Measurements from ENCODE around the gene DPY19L1.
"Not testable (repeated sequence)": the region's sequence is repeated elsewhere in the genome, so short reads cannot be mapped to it uniquely, and the experiment has no call there.

The DPY19L1 gene

GRCh38 chr7:34912236-34912635 lies 125.0 kb downstream of the DPY19L1 start:
- no peak for DNase-seq
- Histone ChIP-seq H3K27ac (ENCODE audit: insufficient read depth, low read length, poor library complexity, severe bottlenecking) (no peak overlapping the region), H3K9me3 (ENCODE audit: control insufficient read depth, low read length) (no peaks in the 10 kb centered on the region), H3K4me3 (ENCODE audit: insufficient read depth, low read depth, low read length, poor library complexity, severe bottlenecking) (no peak overlapping the region), H3K36me3 (ENCODE audit: control insufficient read depth, insufficient read depth, low read length) (no peaks in the 10 kb centered on the region), H3K4me1 (ENCODE audit: control insufficient read depth, insufficient read depth, low read length, poor library complexity, severe bottlenecking) (no peaks in the 10 kb centered on the region), H3K27me3 (replicated peaks; ENCODE audit: control insufficient read depth, insufficient read depth, low read length, poor library complexity, severe bottlenecking) (no peaks in the 10 kb centered on the region)

GRCh38 chr7:34906266-34906850 lies 130.9 kb downstream of the DPY19L1 start:
- H3K4me3 ChIP-seq (ENCODE audit: insufficient read depth, low read depth, low read length, poor library complexity, severe bottlenecking); H3K27ac ChIP-seq (ENCODE audit: insufficient read depth, low read length, poor library complexity, severe bottlenecking); H3K4me1 ChIP-seq (ENCODE audit: control insufficient read depth, insufficient read depth, low read length, poor library complexity, severe bottlenecking); H3K27me3 ChIP-seq (replicated peaks; ENCODE audit: control insufficient read depth, insufficient read depth, low read length, poor library complexity, severe bottlenecking); H3K9me3 ChIP-seq (ENCODE audit: control insufficient read depth, low read length); DNase-seq; H3K36me3 ChIP-seq (ENCODE audit: control insufficient read depth, insufficient read depth, low read length): not testable (repeated sequence)

- no peak for DNase-seq
These were observed 132.3 kb downstream of the DPY19L1 start for GRCh38 chr7:34904987-34905386.

GRCh38 chr7:34903921-34904320 lies 133.4 kb downstream of the DPY19L1 start:
- not testable (repeated sequence) for H3K27ac ChIP-seq (ENCODE audit: insufficient read depth, low read length, poor library complexity, severe bottlenecking); H3K4me3 ChIP-seq (ENCODE audit: insufficient read depth, low read depth, low read length, poor library complexity, severe bottlenecking); H3K4me1 ChIP-seq (ENCODE audit: control insufficient read depth, insufficient read depth, low read length, poor library complexity, severe bottlenecking); DNase-seq; H3K27me3 ChIP-seq (replicated peaks; ENCODE audit: control insufficient read depth, insufficient read depth, low read length, poor library complexity, severe bottlenecking); H3K9me3 ChIP-seq (ENCODE audit: control insufficient read depth, low read length); H3K36me3 ChIP-seq (ENCODE audit: control insufficient read depth, insufficient read depth, low read length)

More at GRCh38 chr7:34904987-34905386, 132.3 kb downstream of the DPY19L1 start:
- H3K4me3 ChIP-seq (ENCODE audit: insufficient read depth, low read depth, low read length, poor library complexity, severe bottlenecking) = no peak overlapping the region
- H3K27me3 ChIP-seq (replicated peaks; ENCODE audit: control insufficient read depth, insufficient read depth, low read length, poor library complexity, severe bottlenecking) = no peaks in the 10 kb centered on the region
- no peaks in the 10 kb centered on the region for H3K36me3 ChIP-seq (ENCODE audit: control insufficient read depth, insufficient read depth, low read length)
- no peak overlapping the region for H3K27ac ChIP-seq (ENCODE audit: insufficient read depth, low read length, poor library complexity, severe bottlenecking)
- H3K4me1 ChIP-seq (ENCODE audit: control insufficient read depth, insufficient read depth, low read length, poor library complexity, severe bottlenecking) = no peaks in the 10 kb centered on the region
- no peaks in the 10 kb centered on the region for H3K9me3 ChIP-seq (ENCODE audit: control insufficient read depth, low read length)

- Histone ChIP-seq H3K9me3 (ENCODE audit: control insufficient read depth, low read length) (no peaks in the 10 kb centered on the region), H3K27me3 (replicated peaks; ENCODE audit: control insufficient read depth, insufficient read depth, low read length, poor library complexity, severe bottlenecking) (no peaks in the 10 kb centered on the region), H3K4me1 (ENCODE audit: control insufficient read depth, insufficient read depth, low read length, poor library complexity, severe bottlenecking) (no peaks in the 10 kb centered on the region), H3K4me3 (ENCODE audit: insufficient read depth, low read depth, low read length, poor library complexity, severe bottlenecking) (no peak overlapping the region), H3K27ac (ENCODE audit: insufficient read depth, low read length, poor library complexity, severe bottlenecking) (no peak overlapping the region), H3K36me3 (ENCODE audit: control insufficient read depth, insufficient read depth, low read length) (no peaks in the 10 kb centered on the region)
- no peak for DNase-seq
These were observed 135.1 kb downstream of the DPY19L1 start for GRCh38 chr7:34902182-34902581.

- Histone ChIP-seq H3K27ac (ENCODE audit: insufficient read depth, low read length, poor library complexity, severe bottlenecking) (no peak overlapping the region), H3K9me3 (ENCODE audit: control insufficient read depth, low read length) (no peaks in the 10 kb centered on the region), H3K27me3 (replicated peaks; ENCODE audit: control insufficient read depth, insufficient read depth, low read length, poor library complexity, severe bottlenecking) (no peaks in the 10 kb centered on the region), H3K4me1 (ENCODE audit: control insufficient read depth, insufficient read depth, low read length, poor library complexity, severe bottlenecking) (no peaks in the 10 kb centered on the region), H3K36me3 (ENCODE audit: control insufficient read depth, insufficient read depth, low read length) (no peaks in the 10 kb centered on the region), H3K4me3 (ENCODE audit: insufficient read depth, low read depth, low read length, poor library complexity, severe bottlenecking) (no peak overlapping the region)
- no peak for DNase-seq
These were observed 136.3 kb downstream of the DPY19L1 start for GRCh38 chr7:34900891-34901513.

- H3K9me3 ChIP-seq (ENCODE audit: control insufficient read depth, low read length) = no peaks in the 10 kb centered on the region
- H3K27ac ChIP-seq (ENCODE audit: insufficient read depth, low read length, poor library complexity, severe bottlenecking) = no peak overlapping the region
- no peak for DNase-seq
- H3K4me3 ChIP-seq (ENCODE audit: insufficient read depth, low read depth, low read length, poor library complexity, severe bottlenecking) = no peak overlapping the region
- H3K27me3 ChIP-seq (replicated peaks; ENCODE audit: control insufficient read depth, insufficient read depth, low read length, poor library complexity, severe bottlenecking) = no peaks in the 10 kb centered on the region
- no peaks in the 10 kb centered on the region for H3K4me1 ChIP-seq (ENCODE audit: control insufficient read depth, insufficient read depth, low read length, poor library complexity, severe bottlenecking)
- no peaks in the 10 kb centered on the region for H3K36me3 ChIP-seq (ENCODE audit: control insufficient read depth, insufficient read depth, low read length)
These were observed 142.1 kb downstream of the DPY19L1 start for GRCh38 chr7:34895202-34895601.

- no peaks in the 10 kb centered on the region for H3K36me3 ChIP-seq (ENCODE audit: control insufficient read depth, insufficient read depth, low read length)
- no peak overlapping the region for H3K4me3 ChIP-seq (ENCODE audit: insufficient read depth, low read depth, low read length, poor library complexity, severe bottlenecking)
- no peaks in the 10 kb centered on the region for H3K4me1 ChIP-seq (ENCODE audit: control insufficient read depth, insufficient read depth, low read length, poor library complexity, severe bottlenecking)
- H3K27ac ChIP-seq (ENCODE audit: insufficient read depth, low read length, poor library complexity, severe bottlenecking) = no peak overlapping the region
- no peaks in the 10 kb centered on the region for H3K9me3 ChIP-seq (ENCODE audit: control insufficient read depth, low read length)
- no peak for DNase-seq
- no peaks in the 10 kb centered on the region for H3K27me3 ChIP-seq (replicated peaks; ENCODE audit: control insufficient read depth, insufficient read depth, low read length, poor library complexity, severe bottlenecking)
These were observed 147.3 kb downstream of the DPY19L1 start for GRCh38 chr7:34889951-34890350.

GRCh38 chr7:34886856-34887255 lies 150.4 kb downstream of the DPY19L1 start:
- H3K9me3 ChIP-seq (ENCODE audit: control insufficient read depth, low read length) = no peaks in the 10 kb centered on the region
- no peaks in the 10 kb centered on the region for H3K36me3 ChIP-seq (ENCODE audit: control insufficient read depth, insufficient read depth, low read length)
- H3K4me3 ChIP-seq (ENCODE audit: insufficient read depth, low read depth, low read length, poor library complexity, severe bottlenecking) = no peak overlapping the region

GRCh38 chr7:34883855-34884254 lies 153.4 kb downstream of the DPY19L1 start:
- H3K27ac ChIP-seq (ENCODE audit: insufficient read depth, low read length, poor library complexity, severe bottlenecking); H3K36me3 ChIP-seq (ENCODE audit: control insufficient read depth, insufficient read depth, low read length); H3K4me3 ChIP-seq (ENCODE audit: insufficient read depth, low read depth, low read length, poor library complexity, severe bottlenecking); DNase-seq; H3K27me3 ChIP-seq (replicated peaks; ENCODE audit: control insufficient read depth, insufficient read depth, low read length, poor library complexity, severe bottlenecking); H3K4me1 ChIP-seq (ENCODE audit: control insufficient read depth, insufficient read depth, low read length, poor library complexity, severe bottlenecking); H3K9me3 ChIP-seq (ENCODE audit: control insufficient read depth, low read length): not testable (repeated sequence)

More at GRCh38 chr7:34886856-34887255, 150.4 kb downstream of the DPY19L1 start:
- Histone ChIP-seq H3K4me1 (ENCODE audit: control insufficient read depth, insufficient read depth, low read length, poor library complexity, severe bottlenecking) (no peaks in the 10 kb centered on the region), H3K27ac (ENCODE audit: insufficient read depth, low read length, poor library complexity, severe bottlenecking) (no peak overlapping the region), H3K27me3 (replicated peaks; ENCODE audit: control insufficient read depth, insufficient read depth, low read length, poor library complexity, severe bottlenecking) (no peaks in the 10 kb centered on the region)
- DNase-seq = no peak
